ENCODE data around the gene F2RL3.
"Not testable (repeated sequence)": the region's sequence is repeated elsewhere in the genome, so short reads cannot be mapped to it uniquely, and the experiment has no call there.

- TF ChIP-seq CTCF, POLR2A (IDR thresholded peaks at IDR 0.05): not testable (repeated sequence)
Observed at GRCh38 chr19:16874978-16875299, 13.9 kb upstream of the F2RL3 start.
